GM21717 (cell line): Measurements from ENCODE around the gene VCX.
"Not testable (repeated sequence)": the region's sequence is repeated elsewhere in the genome, so short reads cannot be mapped to it uniquely, and the experiment has no call there.

Source experiments
- ATAC-seq: cut with Tn5 transposase; IDR thresholded peaks from one replicate; pipeline ENCODE4 v1.9.1; 2021; ENCODE audit warnings: mild to moderate bottlenecking, moderate library complexity; ENCODE audit not compliant: unreplicated experiment

VCX gene

GRCh38 chrX:7842871-7843270, at the start of gene VCX:
VCX (plus strand) TSS chrX:7843171; CDS start chrX:7843204, 33 bp downstream.
- ATAC-seq, result not testable (repeated sequence)

GRCh38 chrX:7798327-7798726, 44.6 kb upstream of the VCX start:
- no peak for ATAC-seq

GRCh38 chrX:7801711-7802110, 41.3 kb upstream of the VCX start:
- no peak for ATAC-seq

GRCh38 chrX:7815166-7815805, 27.7 kb upstream of the VCX start:
- no peak for ATAC-seq

GRCh38 chrX:7828594-7828993, 14.4 kb upstream of the VCX start:
- peak; percentile 64 for ATAC-seq

GRCh38 chrX:7841084-7841805, 1.7 kb upstream of the VCX start:
- ATAC-seq, result no peak

- ATAC-seq, result no peak
These were observed 9.2 kb downstream of the VCX start for GRCh38 chrX:7852166-7852565.

- no peak for ATAC-seq
These were observed 29.1 kb downstream of the VCX start for GRCh38 chrX:7872042-7872441.

- no peak for ATAC-seq
These were observed 34.0 kb downstream of the VCX start for GRCh38 chrX:7876957-7877356.

- peak; percentile 54 for ATAC-seq
These were observed 46.2 kb downstream of the VCX start for GRCh38 chrX:7889135-7889534.

GRCh38 chrX:7889680-7890079, 46.7 kb downstream of the VCX start:
- no peak for ATAC-seq

GRCh38 chrX:7891928-7892327, 49.0 kb downstream of the VCX start:
- no peak for ATAC-seq
